Neural progenitor cell (in vitro differentiated cells): ENCODE data around the gene PSME3IP1. TPM values are rescaled to one million over a fixed set of nuclear protein-coding genes. Genes with fewer than 3 reads are reported as not detected.

Experiments used
- DNase-seq: peaks from one replicate; pipeline ENCODE4 v3.0.0-alpha.2; 2016; ENCODE audit warnings: low spot score
- H2AFZ ChIP-seq: fragments of 200-600 bp; sonication (generic); replicated peaks from 2 replicates; pipeline ENCODE4 v1.6.1; 2016; ENCODE audit warnings: antibody characterized with exemption
- H3F3A ChIP-seq: fragments of 200-600 bp; sonication (generic); 2 replicates; pipeline ENCODE4 v1.6.1; 2016; ENCODE audit warnings: antibody characterized with exemption, low read depth
- H3K27ac ChIP-seq: fragments of 200-600 bp; sonication (generic); 2 replicates; pipeline ENCODE4 v1.5.1; 2016; ENCODE audit warnings: mild to moderate bottlenecking
- H3K27me3 ChIP-seq: fragments of 200-600 bp; sonication (generic); 2 replicates; pipeline ENCODE4 v1.6.1; 2016; ENCODE audit warnings: mild to moderate bottlenecking, moderate library complexity
- H3K36me3 ChIP-seq: fragments of 200-600 bp; sonication (generic); 2 replicates; pipeline ENCODE4 v1.5.1; 2016
- H3K4me1 ChIP-seq: fragments of 200-600 bp; sonication (generic); 2 replicates; pipeline ENCODE4 v1.6.1; 2016; ENCODE audit warnings: mixed run types
- H3K4me2 ChIP-seq: fragments of 200-600 bp; sonication (generic); 2 replicates; pipeline ENCODE4 v1.6.1; 2016
- H3K4me3 ChIP-seq: fragments of 200-600 bp; sonication (generic); 2 replicates; pipeline ENCODE4 v1.5.1; 2016
- H3K79me2 ChIP-seq: fragments of 200-600 bp; sonication (generic); 2 replicates; pipeline ENCODE4 v1.6.1; 2016; ENCODE audit warnings: low read depth
- H3K9ac ChIP-seq: fragments of 200-600 bp; sonication (generic); 2 replicates; pipeline ENCODE4 v1.6.1; 2016
- H3K9me3 ChIP-seq: fragments of 200-600 bp; sonication (generic); 2 replicates; pipeline ENCODE4 v1.5.1; 2016; ENCODE audit warnings: low read depth
- H4K20me1 ChIP-seq: fragments of 200-600 bp; sonication (generic); 2 replicates; pipeline ENCODE4 v1.6.1; 2016; ENCODE audit warnings: low read depth
- H3K27ac Mint-ChIP-seq: 3 replicates; pipeline ENCODE4 v1.8.0; 2021; ENCODE audit warnings: mixed read lengths
- H3K27me3 Mint-ChIP-seq: 2 replicates; pipeline ENCODE4 v1.8.0; 2022; ENCODE audit warnings: low read depth, mild to moderate bottlenecking, inconsistent platforms, moderate library complexity, mixed read lengths; ENCODE audit not compliant: insufficient read depth
- H3K36me3 Mint-ChIP-seq: 3 replicates; pipeline ENCODE4 v1.8.0; 2021; ENCODE audit warnings: mixed read lengths
- H3K4me1 Mint-ChIP-seq: 3 replicates; pipeline ENCODE4 v1.8.0; 2021; ENCODE audit warnings: mixed read lengths
- H3K4me3 Mint-ChIP-seq: 3 replicates; pipeline ENCODE4 v1.8.0; 2021; ENCODE audit warnings: mild to moderate bottlenecking, moderate library complexity, mixed read lengths
- H3K9me3 Mint-ChIP-seq: 3 replicates; pipeline ENCODE4 v1.8.0; 2020; ENCODE audit warnings: mixed read lengths
- CTCF ChIP-seq: fragments of 200-600 bp; sonication (generic); IDR thresholded peaks from 2 replicates; pipeline ENCODE4 v1.5.1; 2017; ENCODE audit warnings: antibody characterized with exemption, mild to moderate bottlenecking
- EZH2 ChIP-seq: fragments of 200-600 bp; sonication (generic); IDR thresholded peaks from 2 replicates; pipeline ENCODE4 v1.6.1; 2017; ENCODE audit warnings: antibody characterized with exemption, mild to moderate bottlenecking, moderate library complexity
- EZH2phosphoT487 ChIP-seq: fragments of 200-600 bp; sonication (generic); IDR thresholded peaks from 2 replicates; pipeline ENCODE4 v1.6.1; 2017; ENCODE audit warnings: antibody characterized with exemption
- total RNA-seq: library from RNA; depleted of rRNA; stranded (reverse); fragments of >200 nt; gene quantifications from 2 replicates; pipeline ENCODE4 v1.2.3, GENCODE V29; 2015; ENCODE audit warnings: low replicate concordance

Gene PSME3IP1
- total RNA-seq, 1 donor from 2014 or later = 184 TPM

- no peak overlapping the region for H3K4me2 ChIP-seq
- TF ChIP-seq EZH2phosphoT487 = no peak
- no peak for TF ChIP-seq CTCF
- TF ChIP-seq EZH2 = no peak
- Mint-ChIP-seq H3K4me1 (no peaks in the 10 kb centered on the region), H3K4me3 (no peak overlapping the region), H3K27me3 (no peaks in the 10 kb centered on the region), H3K27ac (no peak overlapping the region), H3K36me3 (peaks cover 31% of the 10 kb centered on the region), H3K9me3 (no peaks in the 10 kb centered on the region)
- no peaks in the 10 kb centered on the region for H4K20me1 ChIP-seq
- peaks cover 17% of the 10 kb centered on the region for H3K36me3 ChIP-seq
- no peaks in the 10 kb centered on the region for H3K79me2 ChIP-seq
- H3K9me3 ChIP-seq = no peaks in the 10 kb centered on the region
- H3F3A ChIP-seq = no peaks in the 10 kb centered on the region
- H3K9ac ChIP-seq = no peak overlapping the region
- no peak for DNase-seq
- no peak overlapping the region for H2AFZ ChIP-seq
- H3K27me3 ChIP-seq = no peaks in the 10 kb centered on the region
- no peaks in the 10 kb centered on the region for H3K4me1 ChIP-seq
- H3K4me3 ChIP-seq = no peak overlapping the region
- H3K27ac ChIP-seq = no peak overlapping the region
Observed at GRCh38 chr16:57226701-57227621, 41.1 kb upstream of the PSME3IP1 start.

- Mint-ChIP-seq H3K4me1 (no peaks in the 10 kb centered on the region), H3K9me3 (no peaks in the 10 kb centered on the region), H3K4me3 (no peak overlapping the region), H3K27ac (no peak overlapping the region), H3K27me3 (no peaks in the 10 kb centered on the region), H3K36me3 (peaks cover 36% of the 10 kb centered on the region)
- Histone ChIP-seq H3K4me2 (no peak overlapping the region), H3K79me2 (no peaks in the 10 kb centered on the region), H4K20me1 (no peaks in the 10 kb centered on the region), H3F3A (no peaks in the 10 kb centered on the region), H3K36me3 (peaks cover 17% of the 10 kb centered on the region), H3K27ac (no peak overlapping the region), H2AFZ (no peak overlapping the region), H3K27me3 (no peaks in the 10 kb centered on the region), H3K9ac (no peak overlapping the region), H3K9me3 (no peaks in the 10 kb centered on the region), H3K4me3 (no peak overlapping the region), H3K4me1 (no peaks in the 10 kb centered on the region)
- TF ChIP-seq CTCF (no peak), EZH2phosphoT487 (no peak), EZH2 (no peak)
- DNase-seq = no peak
Observed at GRCh38 chr16:57225978-57226377, 40.1 kb upstream of the PSME3IP1 start.

GRCh38 chr16:57224651-57225335 lies 39.0 kb upstream of the PSME3IP1 start:
- peaks cover 43% of the 10 kb centered on the region for H3K36me3 Mint-ChIP-seq
- Histone ChIP-seq H3K27me3 (no peaks in the 10 kb centered on the region), H3K4me1 (no peaks in the 10 kb centered on the region), H3K9me3 (no peaks in the 10 kb centered on the region), H3K9ac (no peak overlapping the region), H3K4me3 (no peak overlapping the region), H2AFZ (no peak overlapping the region), H3K79me2 (no peaks in the 10 kb centered on the region), H3F3A (no peaks in the 10 kb centered on the region), H3K27ac (no peak overlapping the region), H3K4me2 (no peak overlapping the region), H4K20me1 (no peaks in the 10 kb centered on the region), H3K36me3 (peaks cover 14% of the 10 kb centered on the region)
- DNase-seq = no peak
- TF ChIP-seq EZH2 (no peak), EZH2phosphoT487 (no peak), CTCF (no peak)
- peaks cover 4% of the 10 kb centered on the region for H3K9me3 Mint-ChIP-seq
- no peaks in the 10 kb centered on the region for H3K27me3 Mint-ChIP-seq
- no peaks in the 10 kb centered on the region for H3K4me1 Mint-ChIP-seq
- no peak overlapping the region for H3K27ac Mint-ChIP-seq
- no peak overlapping the region for H3K4me3 Mint-ChIP-seq
